Lower leg skin (tissue), 4 donors: ENCODE data around the gene PPARG. TPM values are rescaled to one million over a fixed set of nuclear protein-coding genes. Genes with fewer than 3 reads are reported as not detected.

Experiments
- DNase-seq, 2 donors: peaks; one replicate each; pipeline ENCODE4 v3.0.0-alpha.2; 2019; ENCODE audit warnings: low spot score in 2 of 2
- H3K4me3 ChIP-seq: fragments of 200-600 bp; sonication (generic); 2 replicates; pipeline ENCODE4 v1.5.1; 2017; ENCODE audit warnings: mild to moderate bottlenecking, low read depth; ENCODE audit not compliant: poor library complexity, severe bottlenecking
- POLR2A ChIP-seq, 2 donors: fragments of 450-650 bp; IDR thresholded peaks; one replicate each; pipeline ENCODE4 v1.6.1; 2016 to 2017; ENCODE audit warnings: antibody characterized with exemption in 2 of 2, mild to moderate bottlenecking in 1 of 2, moderate library complexity in 1 of 2
- WGBS, 2 donors: methylation state at CpG; one replicate each; pipeline ENCODE4 v1.1.5; 2018; 5-methylcytosine and 5-hydroxymethylcytosine counted together
- intact Hi-C: fragments of 100-400 bp; cut with DNase I; formaldehyde crosslinking; loops from one replicate; pipeline ENCODE4 v1.15.0; 2023; ENCODE audit warnings: low total_unique reads
- total RNA-seq, 4 donors: library from RNA; depleted of rRNA; stranded (reverse); fragments of >200 nt; gene quantifications; one replicate each; pipeline ENCODE4 v1.1.0, GENCODE V29; 2016
- TF ChIP-seq, protein P1 (sequence below), 3 donors: fragments of 450-650 bp; IDR thresholded peaks; one replicate each; pipeline ENCODE4 v1.5.1; 2016; ENCODE audit warnings: antibody characterized with exemption in 3 of 3, mild to moderate bottlenecking in 3 of 3, moderate library complexity in 2 of 3

Gene PPARG
- total RNA-seq, 4 donors from 2014 or later: 8.4 to 14.1 (median 9.8) TPM

DNA sequence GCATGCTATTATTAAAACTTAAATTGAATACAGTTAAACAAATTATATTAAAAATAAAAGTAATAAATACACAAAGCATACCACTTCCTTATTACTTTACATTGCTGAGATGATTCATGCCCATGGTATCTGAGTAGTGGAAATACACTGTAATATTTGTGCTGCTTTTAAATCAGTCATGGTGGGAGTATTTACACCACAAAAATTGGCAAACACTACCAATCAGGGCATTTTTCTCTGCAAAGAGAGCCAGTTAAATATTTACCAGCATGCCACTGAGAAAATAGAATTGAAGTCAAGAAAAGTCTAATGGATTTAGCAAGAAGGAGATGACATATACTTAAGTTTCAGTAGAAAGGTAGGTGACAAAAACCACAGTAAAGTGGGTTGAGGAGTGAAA, 19.6 kb downstream of the PPARG start:
- H3K4me3 ChIP-seq: no peak overlapping the region
- no peak for DNase-seq
- intact Hi-C loops: no loop called here
- no peak for TF ChIP-seq POLR2A (IDR thresholded peaks at IDR 0.05)
- TF ChIP-seq, protein P1, sequence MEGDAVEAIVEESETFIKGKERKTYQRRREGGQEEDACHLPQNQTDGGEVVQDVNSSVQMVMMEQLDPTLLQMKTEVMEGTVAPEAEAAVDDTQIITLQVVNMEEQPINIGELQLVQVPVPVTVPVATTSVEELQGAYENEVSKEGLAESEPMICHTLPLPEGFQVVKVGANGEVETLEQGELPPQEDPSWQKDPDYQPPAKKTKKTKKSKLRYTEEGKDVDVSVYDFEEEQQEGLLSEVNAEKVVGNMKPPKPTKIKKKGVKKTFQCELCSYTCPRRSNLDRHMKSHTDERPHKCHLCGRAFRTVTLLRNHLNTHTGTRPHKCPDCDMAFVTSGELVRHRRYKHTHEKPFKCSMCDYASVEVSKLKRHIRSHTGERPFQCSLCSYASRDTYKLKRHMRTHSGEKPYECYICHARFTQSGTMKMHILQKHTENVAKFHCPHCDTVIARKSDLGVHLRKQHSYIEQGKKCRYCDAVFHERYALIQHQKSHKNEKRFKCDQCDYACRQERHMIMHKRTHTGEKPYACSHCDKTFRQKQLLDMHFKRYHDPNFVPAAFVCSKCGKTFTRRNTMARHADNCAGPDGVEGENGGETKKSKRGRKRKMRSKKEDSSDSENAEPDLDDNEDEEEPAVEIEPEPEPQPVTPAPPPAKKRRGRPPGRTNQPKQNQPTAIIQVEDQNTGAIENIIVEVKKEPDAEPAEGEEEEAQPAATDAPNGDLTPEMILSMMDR (IDR thresholded peaks at IDR 0.05): no peak

DNA sequence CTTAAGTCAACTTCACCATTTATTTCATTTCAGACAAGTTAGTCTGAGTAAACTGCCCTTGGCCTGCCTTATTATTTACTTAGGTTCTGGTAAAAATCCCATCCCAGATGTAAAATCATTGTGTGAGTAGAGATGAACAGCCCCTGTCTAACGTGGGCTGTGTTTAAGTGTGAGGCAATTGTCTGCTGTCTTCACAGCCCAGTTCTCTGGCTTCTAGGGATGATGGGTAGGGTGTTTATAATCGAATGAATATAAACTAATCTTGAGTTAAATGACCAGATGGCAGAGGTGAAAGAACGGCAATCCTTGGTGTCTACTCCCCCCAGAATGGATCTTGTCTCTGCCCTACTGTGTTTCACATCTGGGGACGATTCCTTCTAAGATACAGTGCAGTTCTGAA, 20.8 kb downstream of the PPARG start:
- no peak overlapping the region for H3K4me3 ChIP-seq
- DNase-seq: no peak
- WGBS, 2 donors: 63 to 71% methylated on average over 4 of the region's 4 CpGs
- intact Hi-C loops: no loop called here
- TF ChIP-seq, protein P1 (IDR thresholded peaks at IDR 0.05): no peak
- TF ChIP-seq POLR2A (IDR thresholded peaks at IDR 0.05): no peak

DNA sequence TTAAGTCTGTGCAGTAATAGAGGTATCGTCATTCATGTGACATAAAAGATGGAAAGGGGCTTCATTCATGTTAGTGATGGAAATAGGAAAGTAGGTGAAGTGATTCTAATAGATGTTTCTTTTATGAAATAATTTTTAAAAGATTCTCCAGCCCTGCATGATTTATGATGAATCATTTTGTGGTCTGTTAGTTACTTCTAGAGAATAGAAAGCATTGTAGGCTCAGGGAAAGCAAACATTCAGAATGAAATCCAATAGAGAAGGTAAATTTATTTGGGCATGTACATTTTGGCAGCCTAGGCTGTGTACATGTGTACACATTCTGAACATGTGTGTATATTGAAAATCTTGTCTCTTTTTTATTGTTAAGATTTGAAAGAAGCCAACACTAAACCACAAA, 23.1 kb downstream of the PPARG start:
- no peak for DNase-seq
- intact Hi-C loops: no loop called here
- 95 to 100% methylated on average over 1 of the region's 1 CpG for WGBS, 2 donors
- H3K4me3 ChIP-seq: no peak overlapping the region
- TF ChIP-seq, protein P1 (IDR thresholded peaks at IDR 0.05): no peak
- no peak for TF ChIP-seq POLR2A (IDR thresholded peaks at IDR 0.05)

DNA sequence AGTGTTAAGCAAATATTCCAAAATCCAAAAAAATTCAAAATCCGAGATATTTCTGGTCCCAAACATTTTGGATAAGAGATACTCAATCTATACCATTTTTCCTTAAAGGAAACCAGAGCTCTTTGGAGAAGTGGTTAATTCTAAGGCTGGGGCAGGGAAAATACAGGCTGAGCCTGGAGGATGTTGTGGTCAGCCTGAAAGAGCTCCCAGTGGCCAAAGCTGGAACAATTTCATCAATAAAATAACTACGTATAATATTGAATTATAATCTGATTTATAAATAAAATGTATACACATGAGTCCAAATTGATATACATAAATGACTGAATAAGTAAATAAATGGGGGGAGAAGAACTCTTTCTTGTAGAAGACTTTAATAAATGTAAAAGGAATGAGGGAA, 24.6 kb downstream of the PPARG start:
- no peak for TF ChIP-seq POLR2A (IDR thresholded peaks at IDR 0.05)
- TF ChIP-seq, protein P1 (IDR thresholded peaks at IDR 0.05): no peak
- WGBS, 2 donors: 85 to 90% methylated on average over 2 of the region's 2 CpGs
- DNase-seq: no peak
- no peak overlapping the region for H3K4me3 ChIP-seq
- intact Hi-C loops: no loop called here

DNA sequence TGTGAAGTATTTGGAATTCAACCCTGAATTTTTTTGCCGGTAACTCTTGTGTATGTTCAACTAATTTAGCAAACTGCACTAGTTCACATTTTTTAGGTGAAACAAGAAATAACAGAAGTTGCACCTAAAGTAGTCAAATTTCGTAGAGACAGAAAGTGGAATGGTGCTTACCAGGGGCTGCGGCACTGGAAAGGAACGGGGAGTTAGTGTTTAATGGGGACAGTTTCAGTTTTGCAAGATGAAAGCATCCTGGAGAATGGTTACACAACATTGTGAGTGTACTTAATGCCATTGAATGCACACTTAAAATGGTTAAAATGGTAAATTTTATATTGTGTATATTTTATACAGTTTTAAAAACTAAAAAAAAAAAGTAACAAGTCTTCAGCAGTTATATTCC, 27.4 kb downstream of the PPARG start:
- TF ChIP-seq, protein P1 (IDR thresholded peaks at IDR 0.05): no peak
- TF ChIP-seq POLR2A (IDR thresholded peaks at IDR 0.05): no peak
- intact Hi-C loops: no loop called here
- no peak overlapping the region for H3K4me3 ChIP-seq
- DNase-seq: no peak
- 81 to 92% methylated on average over 4 of the region's 4 CpGs for WGBS, 2 donors

DNA sequence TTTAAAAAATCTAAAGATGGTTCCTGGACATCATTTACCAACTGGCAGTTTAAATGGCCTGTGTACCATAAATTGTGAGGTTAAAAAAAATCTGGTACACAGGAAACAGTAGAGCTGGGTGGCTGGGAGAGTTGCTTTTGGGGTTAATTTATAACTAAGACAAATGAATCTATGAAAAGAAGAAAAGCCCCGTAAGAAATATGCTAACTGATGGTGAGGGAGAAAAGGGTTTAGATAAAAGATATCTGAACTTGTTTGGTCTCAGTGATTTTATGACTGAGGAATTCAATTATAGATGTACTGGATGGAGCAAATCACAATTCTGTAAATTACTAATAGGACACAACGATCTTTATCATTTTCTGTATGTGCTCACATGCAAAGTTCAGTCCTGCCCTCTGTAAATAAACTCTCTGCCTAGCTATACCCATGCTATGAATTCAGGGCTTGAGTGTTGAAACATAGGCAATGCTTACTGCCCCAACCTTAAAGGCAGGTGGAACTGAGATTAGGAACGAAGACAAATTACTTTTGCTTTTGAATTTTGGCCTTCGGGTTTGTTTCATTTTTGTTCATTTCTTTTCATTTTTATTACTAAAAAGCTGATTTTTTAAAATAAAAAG, 28.0 kb downstream of the PPARG start:
- no peak for DNase-seq
- 84 to 85% methylated on average over 4 of the region's 4 CpGs for WGBS, 2 donors
- no peak overlapping the region for H3K4me3 ChIP-seq
- intact Hi-C loops: no loop called here
- TF ChIP-seq POLR2A (IDR thresholded peaks at IDR 0.05): no peak
- TF ChIP-seq, protein P1 (IDR thresholded peaks at IDR 0.05): no peak
